OCI-LY7 (cell line): ENCODE measurements around the gene KRT17. TPM values are rescaled to one million over a fixed set of nuclear protein-coding genes. Genes with fewer than 3 reads are reported as not detected.

Experiments used
- Bru-seq: library from RNA; stranded (reverse); fragments of 400-500 nt; gene quantifications from one replicate; lab custom pipeline; 2021; lab: Mats Ljungman, UMichigan
- BruChase-seq, 2 experiments: library from RNA; stranded (reverse); fragments of 400-500 nt; gene quantifications; one replicate each; lab custom pipeline; 2021; lab: Mats Ljungman, UMichigan
- BruUV-seq: library from RNA; stranded (reverse); fragments of 400-500 nt; replicated peaks from 2 replicates; lab custom pipeline; 2021; lab: Mats Ljungman, UMichigan
- CTCF ChIA-PET: fragments of 300-600 bp; sonication (Branson Sonifier 250); formaldehyde crosslinking; loops from one replicate; lab custom pipeline; 2022; ENCODE audit warnings: antibody characterized with exemption; ENCODE audit not compliant: unreplicated experiment; lab: Charles Lee
- POLR2A ChIA-PET: fragments of 300-600 bp; sonication (Branson Sonifier 250); formaldehyde crosslinking; loops from one replicate; lab custom pipeline; 2022; ENCODE audit warnings: antibody characterized with exemption; lab: Charles Lee
- DNase-seq: peaks from one replicate; pipeline ENCODE4 v3.0.0-alpha.2; 2015; ENCODE audit warnings: low spot score
- H2AFZ ChIP-seq: fragments of 200-600 bp; sonication (generic), shearing (Covaris generic); 2 replicates; pipeline ENCODE4 v1.6.1; 2014; ENCODE audit warnings: mild to moderate bottlenecking, antibody characterized with exemption, low read length, moderate library complexity
- H3K27ac ChIP-seq: fragments of 200-600 bp; sonication (generic); 2 replicates; pipeline ENCODE4 v1.5.1; 2014; ENCODE audit warnings: mixed run types, low read depth, mild to moderate bottlenecking, moderate library complexity, low read length, inconsistent platforms; ENCODE audit not compliant: poor library complexity, severe bottlenecking
- H3K36me3 ChIP-seq: fragments of 200-600 bp; sonication (generic); 2 replicates; pipeline ENCODE4 v1.6.1; 2014; ENCODE audit warnings: mild to moderate bottlenecking, antibody characterized with exemption, low read length, moderate library complexity, mixed read lengths; ENCODE audit not compliant: insufficient read depth
- H3K4me1 ChIP-seq: fragments of 200-600 bp; sonication (generic); 2 replicates; pipeline ENCODE4 v1.5.1; 2014; ENCODE audit warnings: mild to moderate bottlenecking, low read length; ENCODE audit not compliant: insufficient read depth, poor library complexity, severe bottlenecking
- H3K4me2 ChIP-seq: fragments of 200-600 bp; sonication (generic); 2 replicates; pipeline ENCODE4 v1.6.1; 2014; ENCODE audit warnings: mild to moderate bottlenecking, low read length
- H3K4me3 ChIP-seq: fragments of 200-600 bp; sonication (generic); 2 replicates; pipeline ENCODE4 v1.5.1; 2014; ENCODE audit warnings: mild to moderate bottlenecking, low read depth, low read length; ENCODE audit not compliant: poor library complexity, severe bottlenecking
- H3K79me2 ChIP-seq: fragments of 200-600 bp; sonication (generic); 2 replicates; pipeline ENCODE4 v1.6.1; 2016; ENCODE audit warnings: low read depth, mild to moderate bottlenecking, low read length, moderate library complexity, mixed read lengths; ENCODE audit not compliant: insufficient read depth
- H3K9me2 ChIP-seq: fragments of 200-600 bp; sonication (generic); 2 replicates; pipeline ENCODE4 v1.6.1; 2016; ENCODE audit warnings: mild to moderate bottlenecking, low read length, mixed read lengths; ENCODE audit not compliant: insufficient read depth
- H3K9me3 ChIP-seq: fragments of 200-600 bp; sonication (generic); 2 replicates; pipeline ENCODE4 v1.6.1; 2014; ENCODE audit warnings: mild to moderate bottlenecking, mixed run types, low read length, mixed read lengths
- H4K20me1 ChIP-seq: fragments of 200-600 bp; sonication (generic); 2 replicates; pipeline ENCODE4 v1.6.1; 2014; ENCODE audit warnings: mild to moderate bottlenecking, antibody characterized with exemption, low read length, moderate library complexity, mixed read lengths; ENCODE audit not compliant: insufficient read depth
- CTCF ChIP-seq: fragments of 200-600 bp; sonication (generic); conservative IDR thresholded peaks from 2 replicates; pipeline ENCODE4 v1.5.1; 2014; ENCODE audit warnings: mild to moderate bottlenecking, antibody characterized with exemption, low read length, moderate library complexity, mixed read lengths
- EZH2phosphoT487 ChIP-seq: fragments of 200-600 bp; sonication (generic); IDR thresholded peaks from 2 replicates; pipeline ENCODE4 v1.6.1; 2018; ENCODE audit warnings: low read depth, borderline replicate concordance, mild to moderate bottlenecking, mixed run types, antibody characterized with exemption, low read length, moderate library complexity, mixed read lengths
- intact Hi-C: fragments of 100-400 bp; cut with micrococcal nuclease; formaldehyde crosslinking; loops from one replicate; pipeline ENCODE4 v1.10.0; 2022; ENCODE audit not compliant: unreplicated experiment
- long read RNA-seq: library from polyadenylated mRNA; stranded (forward); transcript quantifications from one replicate; pipeline ENCODE4 v2.0.0, GENCODE V29; 2022
- total RNA-seq, 2 experiments: library from RNA; depleted of rRNA in 1 of 2; stranded (reverse); fragments of >200 nt in 1 of 2; shearing (Covaris generic) in 1 of 2; gene quantifications; 2 replicates each; pipeline ENCODE4 v1.2.3, GENCODE V29; 2014 to 2022

The KRT17 gene
- total RNA-seq (2014; rRNA removed; shearing (Covaris generic)), result not detected in 2 replicates
- 0.70 and 2.1 TPM in 2 replicates for total RNA-seq (2022)
- Bru-seq, nascent RNA, result percentile 13 among the genes with signal in this experiment
- not detected for BruChase-seq, experiment 1, labeled RNA remaining after a 6-hour chase
- percentile 13 among the genes with signal in this experiment for BruChase-seq, experiment 2, labeled RNA remaining after a 2-hour chase
- long read RNA-seq, result 0 reads

- no peak within 1 kb of the TSS for H2AFZ ChIP-seq
- BruUV-seq, result no TSS peak
- TF ChIP-seq CTCF (no peak), EZH2phosphoT487 (no peak)
- H3K79me2 ChIP-seq, result no peaks in the 10 kb centered on the region
- intact Hi-C loops, result no loop called here
- H3K4me3 ChIP-seq, result no peak within 1 kb of the TSS
- H3K4me2 ChIP-seq, result no peak within 1 kb of the TSS
- H3K9me3 ChIP-seq, result no peaks in the 10 kb centered on the region
- no peaks in the 10 kb centered on the region for H3K4me1 ChIP-seq
- no peak for DNase-seq
- no peaks in the 10 kb centered on the region for H4K20me1 ChIP-seq
- no peak within 1 kb of the TSS for H3K27ac ChIP-seq
- ChIA-PET POLR2A (no interaction called here), CTCF (no interaction called here)
- no peaks in the 10 kb centered on the region for H3K36me3 ChIP-seq
- no peaks in the 10 kb centered on the region for H3K9me2 ChIP-seq
Measured at GRCh38 chr17:41624208-41625101, at the start of gene KRT17. Gene KRT17 (minus strand): TSS chr17:41624575. CDS start chr17:41624509, 66 bp downstream.

- no peaks in the 10 kb centered on the region for H3K79me2 ChIP-seq
- TF ChIP-seq EZH2phosphoT487 (no peak), CTCF (no peak)
- no peaks in the 10 kb centered on the region for H3K9me3 ChIP-seq
- no peaks in the 10 kb centered on the region for H3K36me3 ChIP-seq
- no peak overlapping the region for H3K4me2 ChIP-seq
- no peak overlapping the region for H3K4me3 ChIP-seq
- POLR2A ChIA-PET, result no interaction called here
- no TSS peak for BruUV-seq
- H3K27ac ChIP-seq, result no peak overlapping the region
- CTCF ChIA-PET, result no interaction called here
- H3K9me2 ChIP-seq, result no peaks in the 10 kb centered on the region
- intact Hi-C loops, result no loop called here
- DNase-seq, result no peak
- no peak overlapping the region for H2AFZ ChIP-seq
- H4K20me1 ChIP-seq, result no peaks in the 10 kb centered on the region
- peaks cover 17% of the 10 kb centered on the region for H3K4me1 ChIP-seq
Measured at GRCh38 chr17:41672153-41672552, 47.8 kb upstream of the KRT17 start.
